ENCODE data around the gene MEF2A. TPM values are rescaled to one million over a fixed set of nuclear protein-coding genes. Genes with fewer than 3 reads are reported as not detected.

Gene MEF2A
- total and polyA plus RNA-seq, 12 donors = 20.6 to 91.7 (median 50.1) TPM

DNA sequence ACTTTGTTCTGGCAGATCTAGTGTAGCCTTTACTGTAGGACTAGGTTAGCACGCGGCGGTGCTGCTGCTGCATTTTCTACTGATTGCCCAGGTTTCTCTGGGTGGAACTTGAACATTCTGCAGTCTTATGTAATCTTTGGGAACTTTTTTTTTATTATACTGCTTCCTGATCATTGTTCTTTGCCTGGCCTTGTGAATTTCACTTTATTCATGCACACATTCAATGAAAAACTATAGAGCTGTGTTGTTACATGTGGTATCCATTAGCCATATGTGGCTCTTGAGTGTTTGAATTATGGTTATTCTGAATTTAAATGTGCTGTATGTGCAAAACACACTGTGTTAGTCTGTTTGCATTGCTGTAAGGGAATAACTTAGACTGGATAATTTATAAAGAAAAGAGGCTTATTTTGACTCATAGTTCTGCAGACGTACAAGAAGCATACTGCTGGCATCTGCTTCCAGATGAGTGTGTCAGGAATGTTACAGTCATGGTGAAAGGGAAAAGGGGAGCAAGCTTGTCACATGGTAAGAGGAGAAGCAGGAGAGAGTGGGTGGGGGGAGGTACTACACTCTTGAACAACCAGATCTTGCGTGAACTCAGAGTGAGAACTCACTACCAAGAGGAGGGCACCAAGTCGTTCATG, 26.5 kb downstream of the MEF2A start:
- DNase-seq = no peak
- no peaks in the 10 kb centered on the region for H3K9me3 ChIP-seq (replicated peaks in 1 of 3)
- TF ChIP-seq, protein P1, sequence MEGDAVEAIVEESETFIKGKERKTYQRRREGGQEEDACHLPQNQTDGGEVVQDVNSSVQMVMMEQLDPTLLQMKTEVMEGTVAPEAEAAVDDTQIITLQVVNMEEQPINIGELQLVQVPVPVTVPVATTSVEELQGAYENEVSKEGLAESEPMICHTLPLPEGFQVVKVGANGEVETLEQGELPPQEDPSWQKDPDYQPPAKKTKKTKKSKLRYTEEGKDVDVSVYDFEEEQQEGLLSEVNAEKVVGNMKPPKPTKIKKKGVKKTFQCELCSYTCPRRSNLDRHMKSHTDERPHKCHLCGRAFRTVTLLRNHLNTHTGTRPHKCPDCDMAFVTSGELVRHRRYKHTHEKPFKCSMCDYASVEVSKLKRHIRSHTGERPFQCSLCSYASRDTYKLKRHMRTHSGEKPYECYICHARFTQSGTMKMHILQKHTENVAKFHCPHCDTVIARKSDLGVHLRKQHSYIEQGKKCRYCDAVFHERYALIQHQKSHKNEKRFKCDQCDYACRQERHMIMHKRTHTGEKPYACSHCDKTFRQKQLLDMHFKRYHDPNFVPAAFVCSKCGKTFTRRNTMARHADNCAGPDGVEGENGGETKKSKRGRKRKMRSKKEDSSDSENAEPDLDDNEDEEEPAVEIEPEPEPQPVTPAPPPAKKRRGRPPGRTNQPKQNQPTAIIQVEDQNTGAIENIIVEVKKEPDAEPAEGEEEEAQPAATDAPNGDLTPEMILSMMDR (IDR thresholded peaks at IDR 0.05) = no peak
- TF ChIP-seq POLR2A (IDR thresholded peaks at IDR 0.05) = no peak
- no peaks in the 10 kb centered on the region for H3K36me3 ChIP-seq (replicated peaks in 1 of 2)
- H3K27me3 ChIP-seq = no peaks in the 10 kb centered on the region
- intact Hi-C loops (cut with DNase I) = no loop called here
- WGBS, 4 donors = 72 to 82% (median 80%) methylated on average over 6 of the region's 6 CpGs
- no peak overlapping the region for H3K27ac ChIP-seq
- H3K4me1 ChIP-seq (replicated peaks in 1 of 2) = peaks cover 6 to 30% of the 10 kb centered on the region in 2 donors
- H3K4me3 ChIP-seq = no peak overlapping the region

DNA sequence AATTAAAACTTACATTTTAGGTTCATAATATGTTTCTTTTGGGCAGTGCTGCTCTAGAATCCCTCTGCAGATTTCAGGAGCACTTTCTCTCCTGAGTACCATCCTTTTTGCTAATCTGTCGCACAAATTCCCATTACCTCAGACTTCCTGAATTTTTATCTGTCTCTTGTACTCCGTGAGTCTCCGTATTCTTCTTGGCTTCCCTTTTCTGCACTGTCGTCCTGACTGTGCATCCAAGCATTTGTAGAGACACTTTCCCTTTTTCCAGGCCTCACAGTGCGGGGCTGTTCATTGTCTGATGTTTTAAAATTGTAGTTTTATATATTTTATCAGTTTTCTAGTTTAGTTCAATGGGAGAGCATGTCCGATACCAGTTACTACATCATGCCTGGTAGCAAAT, 27.3 kb downstream of the MEF2A start:
- WGBS, 4 donors = 79 to 84% (median 82%) methylated on average over 6 of the region's 6 CpGs
- intact Hi-C loops (cut with DNase I) = no loop called here
- no peak for TF ChIP-seq POLR2A (IDR thresholded peaks at IDR 0.05)
- TF ChIP-seq, protein P1 (IDR thresholded peaks at IDR 0.05) = no peak
- Histone ChIP-seq H3K9me3 (replicated peaks in 1 of 3) (no peaks in the 10 kb centered on the region), H3K4me1 (replicated peaks in 1 of 2) (peaks cover 6 to 30% of the 10 kb centered on the region in 2 donors), H3K27ac (no peak overlapping the region), H3K4me3 (no peak overlapping the region), H3K36me3 (replicated peaks in 1 of 2) (no peaks in the 10 kb centered on the region), H3K27me3 (no peaks in the 10 kb centered on the region)
- DNase-seq = no peak

DNA sequence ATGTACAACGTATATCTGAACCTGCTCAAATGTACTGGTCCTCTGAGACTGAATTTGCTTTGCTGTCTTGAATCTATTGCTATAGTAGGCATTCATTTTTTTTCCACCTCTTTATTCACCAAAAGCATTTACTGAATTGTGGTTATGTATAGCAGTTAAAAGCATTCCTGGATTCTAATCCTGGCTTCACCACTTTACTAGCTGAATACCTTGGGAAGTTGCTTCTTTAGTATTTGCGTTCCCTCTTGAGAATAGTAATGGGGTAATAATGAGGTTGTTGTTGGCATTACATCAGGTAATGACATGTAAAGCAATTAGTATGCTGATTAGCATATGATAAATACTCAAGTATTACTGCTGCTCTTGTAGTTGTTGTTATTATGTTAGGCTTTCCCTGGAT, 29.1 kb downstream of the MEF2A start:
- intact Hi-C loops (cut with DNase I) = no loop called here
- Histone ChIP-seq H3K27ac (no peak overlapping the region), H3K36me3 (replicated peaks in 1 of 2) (no peaks in the 10 kb centered on the region), H3K27me3 (no peaks in the 10 kb centered on the region), H3K9me3 (replicated peaks in 1 of 3) (no peaks in the 10 kb centered on the region), H3K4me1 (replicated peaks in 1 of 2) (peaks cover 6 to 30% of the 10 kb centered on the region in 2 donors), H3K4me3 (no peak overlapping the region)
- TF ChIP-seq, protein P1 (IDR thresholded peaks at IDR 0.05) = no peak
- no peak for TF ChIP-seq POLR2A (IDR thresholded peaks at IDR 0.05)
- no peak for DNase-seq
- 94 to 100% (median 97%) methylated on average over 2 of the region's 2 CpGs for WGBS, 4 donors

DNA sequence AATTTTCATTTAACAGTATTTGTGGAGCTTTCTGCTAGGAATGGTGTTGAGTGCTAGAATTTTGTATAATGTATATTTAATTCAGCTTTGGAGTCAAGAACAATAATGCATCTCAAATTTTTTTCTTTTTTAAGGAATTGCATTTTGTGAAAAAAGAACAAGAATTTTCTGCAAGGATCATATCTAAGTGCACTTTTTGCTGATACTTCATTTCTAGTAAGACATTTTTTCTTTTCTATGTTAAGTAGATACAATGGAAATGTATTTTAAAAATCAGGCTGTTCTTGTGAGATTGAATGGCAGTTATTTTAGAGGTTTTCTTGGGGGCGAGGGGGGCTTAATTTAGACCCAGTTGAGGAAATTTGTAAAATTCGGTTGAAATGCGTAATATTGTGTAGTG, 32.5 kb downstream of the MEF2A start:
- TF ChIP-seq, protein P1 (IDR thresholded peaks at IDR 0.05) = no peak
- TF ChIP-seq POLR2A (IDR thresholded peaks at IDR 0.05) = no peak
- WGBS, 4 donors = 93 to 97% (median 95%) methylated on average over 3 of the region's 3 CpGs
- no peaks in the 10 kb centered on the region for H3K27me3 ChIP-seq
- peaks cover 5 to 16% of the 10 kb centered on the region in 2 donors for H3K4me1 ChIP-seq (replicated peaks in 1 of 2)
- H3K4me3 ChIP-seq = no peak overlapping the region
- no peak overlapping the region for H3K27ac ChIP-seq
- H3K9me3 ChIP-seq (replicated peaks in 1 of 3) = no peaks in the 10 kb centered on the region
- DNase-seq = no peak
- intact Hi-C loops (cut with DNase I) = no loop called here
- H3K36me3 ChIP-seq (replicated peaks in 1 of 2) = no peaks in the 10 kb centered on the region
